ENCODE measurements around the gene GIGYF2.

DNA sequence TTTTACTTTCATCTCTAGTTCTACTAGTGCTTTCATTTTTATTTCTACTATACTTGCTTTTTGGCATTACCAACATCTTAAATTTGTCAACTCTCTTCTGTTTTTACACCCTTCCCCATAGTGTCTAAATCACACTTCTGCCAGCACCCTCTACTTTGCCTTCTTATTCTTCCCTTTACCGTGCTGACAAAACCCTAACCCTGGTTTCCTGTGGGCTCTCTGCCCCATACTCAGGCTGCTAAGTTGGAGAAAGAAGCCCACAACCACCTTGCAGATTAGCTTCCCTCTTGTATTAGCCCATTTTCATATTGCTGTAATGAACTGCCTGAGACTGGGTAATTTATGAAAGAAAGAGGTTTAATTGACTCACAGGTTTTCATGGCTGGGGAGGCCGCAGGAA is 24.8 kb downstream of the GIGYF2 start:
- TF ChIP-seq ZNF146 (tag by site-specific recombination; IDR thresholded peaks at IDR 0.05), result no peak
- TF ChIP-seq CTCF (tag by site-specific recombination; IDR thresholded peaks at IDR 0.05), result no peak
- TF ChIP-seq ZNF521 (tag by site-specific recombination; IDR thresholded peaks at IDR 0.05), result no peak
- TF ChIP-seq ZNF112 (tag by site-specific recombination; IDR thresholded peaks at IDR 0.05), result no peak
- TF ChIP-seq FEZF1 (tag by site-specific recombination; IDR thresholded peaks at IDR 0.05), result no peak
- TF ChIP-seq ZNF623 (tag by site-specific recombination; IDR thresholded peaks at IDR 0.05), result no peak
- TF ChIP-seq, protein P1, sequence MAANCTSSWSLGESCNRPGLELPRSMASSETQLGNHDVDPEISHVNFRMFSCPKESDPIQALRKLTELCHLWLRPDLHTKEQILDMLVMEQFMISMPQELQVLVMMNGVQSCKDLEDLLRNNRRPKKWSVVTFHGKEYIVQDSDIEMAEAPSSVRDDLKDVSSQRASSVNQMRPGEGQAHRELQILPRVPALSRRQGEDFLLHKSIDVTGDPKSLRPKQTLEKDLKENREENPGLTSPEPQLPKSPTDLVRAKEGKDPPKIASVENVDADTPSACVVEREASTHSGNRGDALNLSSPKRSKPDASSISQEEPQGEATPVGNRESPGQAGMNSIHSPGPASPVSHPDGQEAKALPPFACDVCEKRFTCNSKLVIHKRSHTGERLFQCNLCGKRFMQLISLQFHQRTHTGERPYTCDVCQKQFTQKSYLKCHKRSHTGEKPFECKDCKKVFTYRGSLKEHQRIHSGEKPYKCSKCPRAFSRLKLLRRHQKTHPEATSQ (tag by site-specific recombination; IDR thresholded peaks at IDR 0.05), result no peak
- no peak for TF ChIP-seq ZNF629 (tag by site-specific recombination; IDR thresholded peaks at IDR 0.05)
- no peak for TF ChIP-seq ZNF701 (tag by site-specific recombination; IDR thresholded peaks at IDR 0.05)
- TF ChIP-seq ZNF549 (tag by site-specific recombination; IDR thresholded peaks at IDR 0.05), result no peak
- TF ChIP-seq, protein P2, sequence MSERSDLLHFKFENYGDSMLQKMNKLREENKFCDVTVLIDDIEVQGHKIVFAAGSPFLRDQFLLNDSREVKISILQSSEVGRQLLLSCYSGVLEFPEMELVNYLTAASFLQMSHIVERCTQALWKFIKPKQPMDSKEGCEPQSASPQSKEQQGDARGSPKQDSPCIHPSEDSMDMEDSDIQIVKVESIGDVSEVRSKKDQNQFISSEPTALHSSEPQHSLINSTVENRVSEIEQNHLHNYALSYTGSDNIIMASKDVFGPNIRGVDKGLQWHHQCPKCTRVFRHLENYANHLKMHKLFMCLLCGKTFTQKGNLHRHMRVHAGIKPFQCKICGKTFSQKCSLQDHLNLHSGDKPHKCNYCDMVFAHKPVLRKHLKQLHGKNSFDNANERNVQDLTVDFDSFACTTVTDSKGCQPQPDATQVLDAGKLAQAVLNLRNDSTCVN (tag by site-specific recombination; optimal IDR thresholded peaks at IDR 0.05), result no peak
- TF ChIP-seq ZNF544 (tag by site-specific recombination; IDR thresholded peaks at IDR 0.05), result no peak

All from HEK293 (cell line).